SK-N-SH (cell line): ENCODE data around the gene GSG1L.

Experiments
- CTCF ChIP-seq: fragments of 200-600 bp; sonication (generic); IDR thresholded peaks from 2 replicates; pipeline ENCODE4 v1.6.1; 2017; ENCODE audit warnings: antibody characterized with exemption, mild to moderate bottlenecking, moderate library complexity
- REST ChIP-seq: IDR thresholded peaks from 2 replicates; pipeline ENCODE4 v1.6.1; 2012; ENCODE audit warnings: mild to moderate bottlenecking, low read depth, low read length, moderate library complexity
- SIN3A ChIP-seq: IDR thresholded peaks from 2 replicates; pipeline ENCODE4 v1.6.1; 2012; ENCODE audit warnings: low read depth, mild to moderate bottlenecking, low read length, moderate library complexity, borderline replicate concordance

- TF ChIP-seq CTCF (no peak), REST (no peak), SIN3A (no peak)
Observed at GRCh38 chr16:27752241-27752640, 311.3 kb downstream of the GSG1L start.
